Astrocyte (in vitro differentiated cells and primary cell): ENCODE measurements around the gene CCDC85A. TPM values are rescaled to one million over a fixed set of nuclear protein-coding genes. Genes with fewer than 3 reads are reported as not detected.

Source experiments
- DNase-seq: peaks from one replicate; pipeline ENCODE4 v3.0.0-alpha.2; 2010; ENCODE audit warnings: low read depth
- FAIRE-seq: peaks from 2 replicates; lab custom pipeline; 2011; peaks lifted over from hg19 to GRCh38; lab: Jason Lieb, UNC
- H2AFZ ChIP-seq: 2 replicates; pipeline ENCODE4 v1.6.0; 2012; ENCODE audit warnings: low read depth, low read length, inconsistent platforms
- H3K27ac ChIP-seq: 2 replicates; pipeline ENCODE4 v1.5.1; 2011; ENCODE audit warnings: low read depth, low read length, inconsistent platforms
- H3K27me3 ChIP-seq: 2 replicates; pipeline ENCODE4 v1.6.0; 2011; ENCODE audit warnings: low read length, inconsistent platforms; ENCODE audit not compliant: insufficient read depth
- H3K36me3 ChIP-seq: 2 replicates; pipeline ENCODE4 v1.5.1; 2011; ENCODE audit warnings: low read length, inconsistent platforms; ENCODE audit not compliant: insufficient read depth
- H3K4me1 ChIP-seq: 2 replicates; pipeline ENCODE4 v1.5.1; 2011; ENCODE audit warnings: low read length, inconsistent platforms; ENCODE audit not compliant: insufficient read depth
- H3K4me2 ChIP-seq: 2 replicates; pipeline ENCODE4 v1.6.0; 2012; ENCODE audit warnings: low read length, inconsistent platforms
- H3K4me3 ChIP-seq: 2 replicates; pipeline ENCODE4 v1.5.1; 2011; ENCODE audit warnings: low read depth, mild to moderate bottlenecking, low read length, inconsistent platforms; ENCODE audit not compliant: insufficient read depth
- H3K79me2 ChIP-seq: 2 replicates; pipeline ENCODE4 v1.6.0; 2012; ENCODE audit warnings: mild to moderate bottlenecking, low read length, inconsistent platforms; ENCODE audit not compliant: insufficient read depth
- H3K9ac ChIP-seq: 2 replicates; pipeline ENCODE4 v1.6.0; 2012; ENCODE audit warnings: mild to moderate bottlenecking, low read length, inconsistent platforms
- H3K9me3 ChIP-seq: 2 replicates; pipeline ENCODE4 v1.5.1; 2012; ENCODE audit warnings: low read depth, mild to moderate bottlenecking, low read length, inconsistent platforms; ENCODE audit not compliant: insufficient read depth
- H4K20me1 ChIP-seq: 2 replicates; pipeline ENCODE4 v1.6.0; 2012; ENCODE audit warnings: low read length, inconsistent platforms; ENCODE audit not compliant: insufficient read depth
- H3K27ac Mint-ChIP-seq: one replicate; pipeline ENCODE4 v1.8.0; 2021; ENCODE audit warnings: mild to moderate bottlenecking, mixed read lengths; ENCODE audit not compliant: unreplicated experiment
- H3K27me3 Mint-ChIP-seq: one replicate; pipeline ENCODE4 v1.8.0; 2021; ENCODE audit warnings: low read depth, mixed read lengths; ENCODE audit not compliant: unreplicated experiment
- H3K36me3 Mint-ChIP-seq: one replicate; pipeline ENCODE4 v1.8.0; 2021; ENCODE audit warnings: low read depth, mixed read lengths; ENCODE audit not compliant: unreplicated experiment
- H3K4me1 Mint-ChIP-seq: one replicate; pipeline ENCODE4 v1.8.0; 2021; ENCODE audit warnings: low read depth, mixed read lengths; ENCODE audit not compliant: unreplicated experiment
- H3K4me3 Mint-ChIP-seq: one replicate; pipeline ENCODE4 v1.8.0; 2021; ENCODE audit warnings: mild to moderate bottlenecking, moderate library complexity, mixed read lengths; ENCODE audit not compliant: unreplicated experiment
- H3K9me3 Mint-ChIP-seq: one replicate; pipeline ENCODE4 v1.8.0; 2021; ENCODE audit warnings: mild to moderate bottlenecking, mixed read lengths; ENCODE audit not compliant: unreplicated experiment
- EZH2 ChIP-seq: IDR thresholded peaks from 2 replicates; pipeline ENCODE4 v1.6.1; 2012; ENCODE audit warnings: mild to moderate bottlenecking, low read length, inconsistent platforms; ENCODE audit not compliant: insufficient read depth
- total RNA-seq: library from RNA; stranded (reverse); gene quantifications from 2 replicates; pipeline ENCODE4 v1.2.1, GENCODE V29; 2021
- TF ChIP-seq, protein P1 (sequence below): IDR thresholded peaks from 2 replicates; pipeline ENCODE4 v1.5.1; 2011; ENCODE audit warnings: low read depth, mild to moderate bottlenecking, inconsistent platforms, low read length, moderate library complexity; ENCODE audit not compliant: insufficient read depth

CCDC85A gene
- total RNA-seq, 1 donor from 2014 or later: 8.9 TPM

DNA sequence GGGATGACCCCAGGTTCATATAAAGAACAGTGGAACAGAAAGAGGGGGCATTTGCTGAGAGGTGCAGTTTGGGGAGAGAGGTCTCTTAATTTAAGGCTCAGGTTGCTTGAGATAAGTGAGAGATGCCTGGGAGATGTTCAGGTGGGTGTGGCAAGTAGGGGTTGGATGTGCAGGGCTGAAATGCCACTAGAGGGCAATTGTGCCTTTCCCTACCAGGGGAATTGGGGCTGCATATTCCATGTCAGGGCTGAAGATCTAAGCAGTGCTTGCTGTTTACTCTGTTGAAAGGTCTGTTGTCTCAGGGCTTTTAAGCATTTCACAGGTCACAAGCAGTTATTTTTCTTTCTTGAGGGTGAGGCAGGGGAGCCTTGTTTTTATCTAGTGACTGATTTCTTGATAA lies 7.8 kb downstream of the CCDC85A start:
- no peak overlapping the region for H2AFZ ChIP-seq
- no peaks in the 10 kb centered on the region for H4K20me1 ChIP-seq
- no peaks in the 10 kb centered on the region for H3K79me2 ChIP-seq
- DNase-seq: peak; percentile 29
- no peaks in the 10 kb centered on the region for H3K4me1 ChIP-seq
- H3K4me2 ChIP-seq: no peak overlapping the region
- H3K9ac ChIP-seq: no peak overlapping the region
- no peak overlapping the region for H3K4me3 ChIP-seq
- no peak for FAIRE-seq
- Mint-ChIP-seq H3K36me3 (peaks cover 9% of the 10 kb centered on the region), H3K4me1 (peaks cover 10% of the 10 kb centered on the region), H3K27ac (no peak overlapping the region), H3K9me3 (no peaks in the 10 kb centered on the region), H3K4me3 (peak overlapping the region; percentile 11), H3K27me3 (peaks cover 18% of the 10 kb centered on the region)
- H3K36me3 ChIP-seq: no peaks in the 10 kb centered on the region
- no peak overlapping the region for H3K27ac ChIP-seq
- no peak for TF ChIP-seq EZH2
- TF ChIP-seq, protein P1, sequence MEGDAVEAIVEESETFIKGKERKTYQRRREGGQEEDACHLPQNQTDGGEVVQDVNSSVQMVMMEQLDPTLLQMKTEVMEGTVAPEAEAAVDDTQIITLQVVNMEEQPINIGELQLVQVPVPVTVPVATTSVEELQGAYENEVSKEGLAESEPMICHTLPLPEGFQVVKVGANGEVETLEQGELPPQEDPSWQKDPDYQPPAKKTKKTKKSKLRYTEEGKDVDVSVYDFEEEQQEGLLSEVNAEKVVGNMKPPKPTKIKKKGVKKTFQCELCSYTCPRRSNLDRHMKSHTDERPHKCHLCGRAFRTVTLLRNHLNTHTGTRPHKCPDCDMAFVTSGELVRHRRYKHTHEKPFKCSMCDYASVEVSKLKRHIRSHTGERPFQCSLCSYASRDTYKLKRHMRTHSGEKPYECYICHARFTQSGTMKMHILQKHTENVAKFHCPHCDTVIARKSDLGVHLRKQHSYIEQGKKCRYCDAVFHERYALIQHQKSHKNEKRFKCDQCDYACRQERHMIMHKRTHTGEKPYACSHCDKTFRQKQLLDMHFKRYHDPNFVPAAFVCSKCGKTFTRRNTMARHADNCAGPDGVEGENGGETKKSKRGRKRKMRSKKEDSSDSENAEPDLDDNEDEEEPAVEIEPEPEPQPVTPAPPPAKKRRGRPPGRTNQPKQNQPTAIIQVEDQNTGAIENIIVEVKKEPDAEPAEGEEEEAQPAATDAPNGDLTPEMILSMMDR: peak; percentile 59
- H3K27me3 ChIP-seq: peaks cover 6% of the 10 kb centered on the region
- no peaks in the 10 kb centered on the region for H3K9me3 ChIP-seq

DNA sequence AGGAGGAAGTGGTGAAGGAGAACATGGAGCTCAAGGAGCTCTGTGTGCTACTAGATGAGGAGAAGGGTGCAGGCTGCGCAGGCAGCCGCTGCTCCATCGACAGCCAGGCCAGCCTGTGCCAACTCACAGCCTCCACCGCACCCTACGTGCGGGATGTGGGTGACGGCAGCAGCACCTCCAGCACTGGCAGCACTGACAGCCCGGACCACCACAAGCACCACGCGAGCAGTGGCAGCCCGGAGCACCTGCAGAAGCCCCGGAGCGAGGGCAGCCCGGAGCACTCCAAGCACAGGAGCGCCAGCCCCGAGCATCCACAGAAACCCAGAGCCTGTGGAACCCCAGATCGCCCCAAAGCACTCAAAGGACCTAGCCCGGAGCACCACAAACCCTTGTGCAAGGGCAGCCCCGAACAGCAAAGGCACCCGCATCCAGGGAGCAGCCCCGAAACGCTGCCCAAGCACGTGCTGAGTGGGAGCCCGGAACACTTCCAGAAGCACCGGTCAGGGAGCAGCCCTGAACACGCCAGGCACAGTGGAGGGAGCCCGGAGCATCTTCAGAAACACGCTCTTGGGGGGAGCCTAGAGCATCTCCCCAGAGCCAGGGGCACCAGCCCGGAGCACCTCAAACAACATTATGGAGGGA lies 9.0 kb downstream of the CCDC85A start:
- no peaks in the 10 kb centered on the region for H3K4me1 ChIP-seq
- no peaks in the 10 kb centered on the region for H3K36me3 ChIP-seq
- TF ChIP-seq EZH2: no peak
- TF ChIP-seq, protein P1: no peak
- DNase-seq (no peak), FAIRE-seq (no peak)
- no peaks in the 10 kb centered on the region for H4K20me1 ChIP-seq
- H3K4me3 Mint-ChIP-seq: no peak overlapping the region
- H3K4me3 ChIP-seq: no peak overlapping the region
- no peaks in the 10 kb centered on the region for H3K9me3 Mint-ChIP-seq
- peaks cover 6% of the 10 kb centered on the region for H3K27me3 ChIP-seq
- no peaks in the 10 kb centered on the region for H3K79me2 ChIP-seq
- H3K4me1 Mint-ChIP-seq: peaks cover 10% of the 10 kb centered on the region
- H3K9me3 ChIP-seq: no peaks in the 10 kb centered on the region
- H3K9ac ChIP-seq: no peak overlapping the region
- H3K27ac Mint-ChIP-seq: no peak overlapping the region
- H2AFZ ChIP-seq: no peak overlapping the region
- H3K27ac ChIP-seq: no peak overlapping the region
- peaks cover 16% of the 10 kb centered on the region for H3K27me3 Mint-ChIP-seq
- H3K4me2 ChIP-seq: no peak overlapping the region
- peaks cover 9% of the 10 kb centered on the region for H3K36me3 Mint-ChIP-seq

DNA sequence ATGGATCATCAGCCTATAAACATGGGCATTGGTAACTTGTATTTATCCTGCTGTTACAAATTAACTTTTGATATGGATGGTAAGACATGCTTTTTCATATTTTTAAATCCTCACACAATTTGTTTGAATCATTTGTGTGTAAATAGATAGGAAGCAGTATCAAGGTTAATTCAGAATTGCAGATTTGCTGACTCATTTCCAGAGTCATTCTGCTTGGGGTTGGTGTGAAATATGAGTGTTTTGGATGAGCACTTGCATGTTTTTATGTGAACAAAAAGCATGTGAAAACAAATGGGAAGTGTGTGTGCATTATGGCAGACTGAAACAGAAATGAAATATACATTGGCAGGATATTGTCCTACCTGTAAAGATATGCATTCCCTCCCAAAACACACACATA lies 11.8 kb downstream of the CCDC85A start:
- TF ChIP-seq, protein P1: no peak
- no peak for TF ChIP-seq EZH2
- Mint-ChIP-seq H3K27ac (no peak overlapping the region), H3K4me1 (peaks cover 20% of the 10 kb centered on the region), H3K9me3 (no peaks in the 10 kb centered on the region), H3K4me3 (no peak overlapping the region), H3K27me3 (peaks cover 6% of the 10 kb centered on the region), H3K36me3 (peaks cover 9% of the 10 kb centered on the region)
- no peak overlapping the region for H2AFZ ChIP-seq
- no peak overlapping the region for H3K4me3 ChIP-seq
- H3K27ac ChIP-seq: no peak overlapping the region
- no peak overlapping the region for H3K9ac ChIP-seq
- DNase-seq (peak; percentile 35), FAIRE-seq (peak; percentile 20)
- H3K4me2 ChIP-seq: no peak overlapping the region
- H3K36me3 ChIP-seq: no peaks in the 10 kb centered on the region
- H3K79me2 ChIP-seq: no peaks in the 10 kb centered on the region
- H3K9me3 ChIP-seq: no peaks in the 10 kb centered on the region
- peaks cover 3% of the 10 kb centered on the region for H3K27me3 ChIP-seq
- no peaks in the 10 kb centered on the region for H4K20me1 ChIP-seq
- no peaks in the 10 kb centered on the region for H3K4me1 ChIP-seq
